ENCODE measurements around the gene ENOX1.

ENOX1 gene

GRCh38 chr13:43229506-43229905 lies 557.3 kb downstream of the ENOX1 start:
- DNase-seq = no peak

- DNase-seq = no peak
These were observed 559.1 kb downstream of the ENOX1 start for GRCh38 chr13:43227721-43228120.

- DNase-seq = no peak
These were observed 563.6 kb downstream of the ENOX1 start for GRCh38 chr13:43223216-43223615.

- DNase-seq = no peak
These were observed 564.7 kb downstream of the ENOX1 start for GRCh38 chr13:43222086-43222485.

DNA sequence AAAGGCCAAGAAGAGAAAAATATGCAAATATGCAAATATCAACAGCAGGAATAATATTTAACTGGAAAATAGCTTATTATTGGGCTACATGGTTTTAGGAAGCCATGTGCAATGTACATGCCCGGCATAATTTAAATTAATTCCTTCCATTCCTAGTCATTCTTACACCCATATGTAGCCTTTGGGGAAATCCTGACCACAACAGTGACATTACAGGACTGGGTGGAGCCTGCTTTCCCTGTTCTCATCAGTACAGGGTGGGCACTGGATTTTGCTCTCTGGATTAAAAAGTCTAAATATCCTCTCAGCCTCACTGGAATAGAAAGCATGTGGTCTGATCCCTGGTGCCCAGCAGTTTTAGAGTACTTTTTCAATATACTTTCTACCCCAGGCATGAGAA lies 565.2 kb downstream of the ENOX1 start:
- DNase-seq = no peak

DNA sequence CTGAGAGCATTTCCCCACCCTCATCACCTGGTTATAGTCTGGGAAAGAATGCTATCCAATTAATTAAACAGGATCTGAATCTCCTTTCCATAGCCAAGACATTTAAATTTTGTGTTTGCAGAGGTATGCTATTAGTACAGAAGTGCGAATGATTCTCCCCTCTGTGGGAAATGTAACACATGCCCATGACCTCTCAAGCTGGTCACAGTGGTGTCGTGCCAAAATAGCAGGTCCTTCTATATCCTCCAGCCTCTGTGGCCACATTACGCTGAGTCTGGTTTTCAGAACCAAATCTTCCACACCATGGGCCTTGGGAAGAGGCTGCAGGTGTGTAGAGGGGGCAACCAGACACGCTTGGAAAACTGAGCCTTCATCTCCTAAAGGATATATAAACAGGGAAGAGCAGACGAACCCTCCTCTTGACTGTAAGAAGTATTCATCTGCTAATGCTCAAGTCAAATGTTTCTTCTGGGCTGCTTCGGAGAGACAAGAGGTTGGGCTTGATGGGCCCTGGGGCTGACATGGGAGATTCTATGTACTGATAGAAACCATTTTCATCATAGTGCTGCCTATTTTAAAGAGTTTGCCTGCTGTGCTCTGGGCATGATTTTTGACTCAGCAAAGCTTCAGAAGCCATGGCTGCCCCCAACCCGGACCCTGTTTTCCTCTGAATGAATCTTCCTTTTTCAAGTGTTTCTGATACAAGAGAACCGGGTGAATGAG lies 565.7 kb downstream of the ENOX1 start:
- no peak for DNase-seq

- no peak for DNase-seq
These were observed 572.6 kb downstream of the ENOX1 start for GRCh38 chr13:43214124-43214523.

- no peak for DNase-seq
These were observed 579.9 kb downstream of the ENOX1 start for GRCh38 chr13:43206838-43207237.

DNA sequence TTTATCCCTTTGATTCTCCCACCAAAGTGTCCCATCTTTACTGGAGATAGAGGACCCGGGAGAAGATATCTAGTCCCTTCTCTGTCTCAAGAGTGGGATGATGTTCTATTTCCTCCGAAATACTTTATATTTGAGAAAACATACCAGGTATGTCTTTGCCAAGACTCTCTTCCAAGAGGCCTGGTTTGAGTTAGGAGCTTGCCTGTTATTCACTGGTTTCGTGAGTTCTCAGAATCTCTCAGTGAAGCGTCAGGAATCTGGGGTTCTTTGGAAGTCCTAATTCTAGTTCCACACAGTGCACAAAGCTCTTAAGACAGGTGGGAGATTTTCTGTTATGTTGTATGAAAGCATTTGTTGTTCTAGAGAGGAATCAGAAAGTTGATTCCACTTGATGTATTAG lies 581.4 kb downstream of the ENOX1 start:
- no peak for DNase-seq

DNA sequence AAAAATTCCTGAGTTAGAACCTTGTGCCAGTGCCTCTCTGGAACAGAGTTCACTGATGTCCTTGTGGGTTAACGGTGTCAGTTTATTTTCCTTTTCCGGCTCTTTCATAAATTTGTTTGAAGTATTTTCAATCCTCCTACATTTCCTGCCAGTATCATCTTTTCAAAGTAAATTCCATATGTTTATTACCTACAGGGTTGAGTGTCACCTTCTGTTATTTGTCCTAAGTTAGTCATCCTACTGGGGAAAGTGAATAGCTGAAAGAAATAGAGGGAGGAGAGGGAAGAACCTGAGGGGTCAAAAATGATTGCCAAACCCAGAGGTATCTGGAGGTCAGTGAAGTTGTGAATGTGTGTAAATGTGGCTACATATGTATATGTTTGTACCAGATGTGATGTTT lies 582.2 kb downstream of the ENOX1 start:
- DNase-seq = no peak

DNA sequence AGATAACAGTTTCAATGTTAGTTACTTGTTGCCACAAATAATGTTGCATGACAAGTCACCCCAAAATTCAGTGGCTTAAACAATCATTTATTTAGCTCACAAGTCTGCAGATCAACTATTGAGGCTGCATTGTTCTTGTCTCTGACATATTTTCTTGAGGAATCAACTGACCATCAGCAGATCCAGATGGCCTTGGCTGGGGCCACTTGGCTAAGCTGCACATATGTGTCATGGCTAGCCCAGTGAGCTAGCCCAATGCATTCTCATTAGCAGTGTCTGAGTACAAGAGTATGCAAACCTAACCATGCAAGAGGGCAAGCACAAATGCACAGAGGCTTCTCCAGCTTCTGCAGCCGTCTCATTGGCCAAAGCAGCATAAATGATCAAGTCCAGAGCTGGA lies 583.0 kb downstream of the ENOX1 start:
- no peak for DNase-seq

GRCh38 chr13:43200736-43201135 lies 586.0 kb downstream of the ENOX1 start:
- no peak for DNase-seq

DNA sequence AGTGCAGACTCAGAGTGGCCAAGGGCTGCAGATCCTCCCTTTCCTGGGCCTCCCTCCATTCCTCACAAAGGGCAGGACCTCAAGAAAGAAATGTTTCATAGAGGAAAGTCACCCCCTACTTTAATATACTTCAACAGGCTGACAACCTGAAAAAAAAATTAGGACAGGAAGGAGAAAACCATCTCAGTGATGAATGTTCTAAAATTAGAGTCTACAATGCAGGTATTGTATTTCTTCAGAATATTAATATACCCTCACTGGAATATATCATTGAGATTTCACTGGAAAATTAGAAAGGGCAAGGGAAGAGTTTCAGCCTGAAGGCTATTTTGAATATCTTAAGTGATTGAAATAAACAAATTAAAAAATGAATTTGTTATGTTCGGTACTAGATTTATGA lies 586.5 kb downstream of the ENOX1 start:
- DNase-seq = no peak

DNA sequence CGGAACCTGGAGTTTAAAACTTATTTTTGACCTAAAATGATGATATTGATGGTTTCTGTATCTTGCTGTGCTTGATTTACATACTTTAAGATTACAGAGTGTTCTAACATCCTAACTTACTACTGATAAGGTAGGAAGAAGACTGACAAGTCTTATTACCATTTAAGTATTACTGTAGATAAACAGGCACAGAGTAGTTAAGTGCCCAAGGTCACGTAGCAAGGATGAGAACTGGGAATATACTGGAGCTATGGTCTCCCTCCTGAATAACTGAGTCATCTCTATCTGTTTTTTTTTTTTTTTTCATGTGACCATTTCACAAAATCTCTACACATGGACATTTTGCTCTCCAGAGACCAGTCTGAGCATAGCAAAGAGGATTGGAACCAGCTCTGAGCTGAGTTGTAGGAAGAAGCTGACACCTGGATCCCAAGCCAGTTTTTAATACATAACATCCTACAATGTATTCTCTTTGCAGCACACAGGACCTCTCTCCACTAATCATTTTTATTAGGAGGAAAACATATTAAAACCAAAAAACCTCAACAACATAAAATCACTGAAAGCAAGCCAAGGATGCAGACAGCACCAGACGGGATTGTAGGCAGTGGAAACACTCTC lies 589.9 kb downstream of the ENOX1 start:
- DNase-seq = no peak

DNA sequence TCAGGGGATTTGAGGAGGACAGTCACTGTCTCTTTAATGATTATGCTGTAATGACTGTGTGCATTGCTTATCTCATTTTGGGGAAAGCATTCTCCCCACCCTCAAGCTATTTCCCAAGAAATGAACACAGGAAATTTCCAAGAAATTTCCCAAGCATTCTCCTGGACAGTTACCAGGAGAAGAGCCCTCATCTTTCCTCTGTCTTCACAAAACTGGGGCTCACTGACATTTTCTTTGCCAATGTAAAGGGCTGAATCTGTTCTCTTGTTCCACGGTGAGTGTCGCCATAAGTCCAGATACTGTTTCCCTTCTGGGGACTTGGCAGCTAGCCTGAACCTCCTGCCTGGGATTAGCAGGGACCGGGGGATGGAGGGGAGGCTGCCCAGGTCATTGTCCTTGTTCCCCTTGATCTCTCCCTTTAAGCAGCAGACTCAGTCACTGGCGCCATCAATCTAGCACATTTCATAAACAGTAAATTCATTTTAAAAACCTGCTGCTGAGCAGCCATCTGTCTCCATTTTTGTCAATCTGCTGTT lies 590.6 kb downstream of the ENOX1 start:
- no peak for DNase-seq

DNA sequence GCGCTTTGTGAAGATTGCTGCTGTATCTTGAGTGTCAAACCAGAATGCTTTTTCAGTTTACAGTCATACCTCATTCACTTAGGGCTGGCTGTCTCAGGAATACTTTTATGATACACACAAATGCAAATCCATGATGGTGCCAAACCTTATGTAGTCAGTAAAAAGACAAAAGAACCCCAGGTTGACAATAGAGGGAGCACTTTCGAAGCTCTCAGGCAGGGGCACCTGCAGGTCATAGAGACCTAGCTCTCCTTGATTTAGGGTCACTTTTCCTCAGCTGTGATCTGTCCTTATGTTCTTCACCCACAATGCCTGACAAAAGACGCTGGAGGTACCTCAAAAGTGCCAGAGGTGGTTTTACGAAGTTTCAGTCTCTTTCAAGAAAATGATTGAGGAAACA lies 591.2 kb downstream of the ENOX1 start:
- no peak for DNase-seq

DNA sequence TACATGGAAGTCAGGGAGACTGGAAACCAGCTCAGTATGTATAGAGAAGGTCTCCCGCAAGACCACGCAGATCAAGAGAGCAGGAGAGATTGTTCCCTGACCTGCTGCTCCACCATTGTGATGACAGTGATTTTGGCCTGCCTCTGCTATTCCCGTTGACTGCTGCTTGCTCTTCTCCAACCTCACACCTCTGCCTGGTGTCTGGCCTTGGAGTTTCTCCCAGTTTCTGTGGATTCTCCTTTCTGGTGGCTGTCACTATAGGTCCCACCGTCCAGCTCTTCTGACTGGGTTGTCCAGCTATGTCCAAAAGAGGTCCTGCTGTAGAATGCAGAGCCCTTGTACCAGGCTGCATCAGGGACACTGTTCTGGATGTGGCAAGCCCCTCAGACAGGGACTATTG lies 591.7 kb downstream of the ENOX1 start:
- no peak for DNase-seq

- DNase-seq = no peak
These were observed 592.9 kb downstream of the ENOX1 start for GRCh38 chr13:43193789-43194420.

DNA sequence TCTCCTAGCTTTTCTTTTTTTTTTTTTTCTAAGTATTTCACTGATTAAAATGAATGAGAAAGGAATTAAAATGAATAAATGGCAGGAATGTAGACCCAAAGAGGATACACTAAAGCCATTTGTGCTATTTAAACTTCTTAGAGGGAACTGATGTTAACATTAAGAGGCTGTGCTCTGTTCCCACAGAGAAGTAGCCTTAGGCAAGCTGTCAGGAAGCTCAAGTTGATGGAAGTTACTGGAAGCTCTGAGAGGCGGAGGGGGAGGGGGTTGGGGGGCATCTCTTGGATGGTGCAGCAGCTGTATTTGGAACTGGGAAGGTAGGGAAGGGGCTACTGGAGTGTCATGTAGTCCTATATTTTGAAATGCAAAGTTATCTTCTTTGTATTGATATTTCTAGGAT lies 595.2 kb downstream of the ENOX1 start:
- no peak for DNase-seq

DNA sequence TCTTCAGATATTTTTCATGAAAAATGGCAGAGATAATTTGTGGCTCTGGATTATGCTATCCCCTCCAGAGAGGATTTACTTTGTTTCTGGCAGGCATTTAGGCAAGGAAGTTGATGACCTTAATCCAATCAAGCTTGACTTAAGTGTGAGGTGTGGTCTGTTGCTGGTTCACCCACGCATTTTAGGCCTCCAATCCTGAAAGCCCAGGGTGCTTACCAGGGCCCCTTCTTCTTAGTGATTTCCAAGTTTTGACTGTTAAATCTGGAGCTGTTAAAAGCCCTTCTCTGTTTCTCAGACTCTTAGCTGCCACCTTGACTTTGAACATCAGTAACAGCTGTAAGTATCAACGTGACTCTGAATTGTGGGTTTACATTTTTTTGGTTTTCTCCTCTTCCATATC lies 601.5 kb downstream of the ENOX1 start:
- DNase-seq = no peak

- no peak for DNase-seq
These were observed 605.9 kb downstream of the ENOX1 start for GRCh38 chr13:43180837-43181236.

DNA sequence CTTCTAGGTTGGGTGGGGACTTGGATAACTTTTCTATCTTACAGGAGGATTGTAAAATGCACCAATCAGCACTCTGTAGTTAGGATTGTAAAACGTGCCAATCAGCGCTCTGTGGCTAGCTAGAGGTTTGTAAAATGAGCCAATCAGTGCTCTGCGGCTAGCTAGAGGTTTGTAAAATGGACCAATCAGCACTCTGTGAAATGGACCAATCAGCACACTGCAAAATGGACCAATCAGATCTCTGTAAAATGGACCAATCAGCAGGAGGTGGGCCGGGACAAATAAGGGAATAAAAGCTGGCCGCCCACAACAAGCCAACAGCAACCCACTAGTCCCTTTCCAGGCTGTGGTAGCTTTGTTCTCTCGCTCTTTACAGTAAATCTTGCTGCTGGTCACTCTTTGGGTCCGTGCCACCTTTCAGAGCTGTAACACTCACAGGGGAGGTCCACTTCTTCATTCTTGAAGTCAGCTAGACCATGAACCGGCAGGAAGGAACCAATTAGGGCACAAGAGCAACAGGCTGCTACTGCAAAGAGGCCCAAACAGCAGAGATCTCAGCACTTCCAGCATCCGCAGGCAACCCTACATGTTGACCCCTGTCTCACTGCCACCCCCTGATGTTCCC lies 606.6 kb downstream of the ENOX1 start:
- DNase-seq = no peak

DNA sequence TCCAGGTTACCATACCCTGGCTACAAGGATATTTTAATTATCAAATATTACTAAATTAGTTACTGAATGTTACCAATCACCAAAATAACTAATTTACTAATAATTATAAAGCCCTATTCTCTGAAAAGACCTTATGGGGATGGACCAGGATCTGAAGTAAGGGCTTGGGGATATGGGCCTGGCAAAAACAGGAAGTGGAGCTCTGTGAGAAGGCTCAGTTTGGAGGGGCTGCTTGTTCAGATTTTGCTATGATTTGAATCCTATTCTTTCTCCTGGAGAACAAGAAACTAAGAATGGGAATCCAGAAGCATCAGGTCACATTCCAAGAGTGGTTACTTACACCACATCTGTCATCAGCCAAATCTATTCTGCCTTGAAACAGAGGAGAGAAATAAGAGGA lies 615.3 kb downstream of the ENOX1 start:
- no peak for DNase-seq

GRCh38 chr13:43170506-43170905 lies 616.3 kb downstream of the ENOX1 start:
- DNase-seq = no peak
